Measurements from ENCODE around the gene COPS7A.
A peak's percentile ranks its signal among the peaks of the same experiment; 100 is the strongest.

GRCh38 chr12:6778574-6779550, 55.0 kb downstream of the COPS7A start:
- peak; percentile 86 to 100 (median 98) for TF ChIP-seq CTCF (IDR thresholded peaks at IDR 0.05)
- no peak for TF ChIP-seq POLR2A (IDR thresholded peaks at IDR 0.05)
